SW480 (cell line): ENCODE data around the gene OGA.

Experiments used
- DNase-seq: peaks from one replicate; pipeline ENCODE4 v3.0.0-alpha.2; 2016; ENCODE audit warnings: low spot score

OGA gene

GRCh38 chr10:101758858-101759257 is 59.4 kb downstream of the OGA start:
- no peak for DNase-seq

- DNase-seq: no peak
Measured at GRCh38 chr10:101752241-101752640, 66.0 kb downstream of the OGA start.

- DNase-seq: no peak
Measured at GRCh38 chr10:101749047-101750016, 68.9 kb downstream of the OGA start.

GRCh38 chr10:101748496-101748895 is 69.7 kb downstream of the OGA start:
- DNase-seq: no peak

- no peak for DNase-seq
Measured at GRCh38 chr10:101745074-101745696, 73.1 kb downstream of the OGA start.

GRCh38 chr10:101744267-101744666 is 74.0 kb downstream of the OGA start:
- DNase-seq: no peak

- DNase-seq: no peak
Measured at GRCh38 chr10:101741938-101742337, 76.3 kb downstream of the OGA start.

- DNase-seq: no peak
Measured at GRCh38 chr10:101736666-101737065, 81.6 kb downstream of the OGA start.
